DOHH2 (cell line): ENCODE data around the gene ADAR.
A peak's percentile ranks its signal among the peaks of the same experiment; 100 is the strongest.

Experiments
- H3F3A ChIP-seq: fragments of 200-600 bp; sonication (generic), shearing (Covaris generic); 2 replicates; pipeline ENCODE4 v1.6.0; 2016; ENCODE audit warnings: antibody characterized with exemption, mild to moderate bottlenecking; ENCODE audit not compliant: control insufficient read depth, insufficient read depth
- H3K27ac ChIP-seq: fragments of 200-600 bp; sonication (generic); 2 replicates; pipeline ENCODE4 v1.5.1; 2014; ENCODE audit warnings: low read depth, mild to moderate bottlenecking, low read length, moderate library complexity
- H3K27me3 ChIP-seq: fragments of 200-600 bp; sonication (generic); 2 replicates; pipeline ENCODE4 v1.6.1; 2014; ENCODE audit warnings: mild to moderate bottlenecking, low read length, mixed read lengths; ENCODE audit not compliant: control insufficient read depth
- H3K36me3 ChIP-seq: fragments of 200-600 bp; sonication (generic); 2 replicates; pipeline ENCODE4 v1.6.1; 2014; ENCODE audit warnings: mild to moderate bottlenecking, low read length, moderate library complexity, mixed read lengths; ENCODE audit not compliant: control insufficient read depth
- H3K4me1 ChIP-seq: fragments of 200-600 bp; sonication (generic); 2 replicates; pipeline ENCODE4 v1.6.1; 2014; ENCODE audit warnings: mild to moderate bottlenecking, low read length, mixed read lengths; ENCODE audit not compliant: control insufficient read depth
- H3K4me2 ChIP-seq: fragments of 200-600 bp; sonication (generic); 2 replicates; pipeline ENCODE4 v1.6.0; 2014; ENCODE audit warnings: mild to moderate bottlenecking, low read length, moderate library complexity
- H3K4me3 ChIP-seq: fragments of 200-600 bp; sonication (generic); 2 replicates; pipeline ENCODE4 v1.5.1; 2014; ENCODE audit warnings: mild to moderate bottlenecking, low read length, mixed read lengths
- H3K79me2 ChIP-seq: fragments of 200-600 bp; sonication (generic); 2 replicates; pipeline ENCODE4 v1.6.1; 2014; ENCODE audit warnings: mild to moderate bottlenecking, low read length, mixed read lengths; ENCODE audit not compliant: control insufficient read depth
- H3K9me2 ChIP-seq: fragments of 200-600 bp; sonication (generic); replicated peaks from 2 replicates; pipeline ENCODE4 v1.6.1; 2014; ENCODE audit warnings: mild to moderate bottlenecking, low read length, mixed read lengths; ENCODE audit not compliant: control insufficient read depth
- H3K9me3 ChIP-seq: fragments of 200-600 bp; sonication (generic); 2 replicates; pipeline ENCODE4 v1.6.1; 2014; ENCODE audit warnings: antibody characterized with exemption, low read length, mixed read lengths; ENCODE audit not compliant: control insufficient read depth, insufficient read depth
- H4K20me1 ChIP-seq: fragments of 200-600 bp; sonication (generic); 2 replicates; pipeline ENCODE4 v1.6.0; 2014; ENCODE audit warnings: low read depth, mild to moderate bottlenecking, antibody characterized with exemption, low read length, moderate library complexity; ENCODE audit not compliant: control insufficient read depth, insufficient read depth
- CTCF ChIP-seq: fragments of 200-600 bp; sonication (generic); IDR thresholded peaks from one replicate; pipeline ENCODE4 v1.5.1; 2014; ENCODE audit warnings: antibody characterized with exemption, mild to moderate bottlenecking, low read depth, low read length; ENCODE audit not compliant: poor library complexity, severe bottlenecking
- EZH2phosphoT487 ChIP-seq: fragments of 200-600 bp; sonication (generic); IDR thresholded peaks from 2 replicates; pipeline ENCODE4 v1.6.1; 2017; ENCODE audit warnings: borderline replicate concordance, mild to moderate bottlenecking, antibody characterized with exemption, low read length, moderate library complexity, mixed read lengths

The ADAR gene

GRCh38 chr1:154557939-154558719 is 49.9 kb downstream of the ADAR start, which contains the start of gene UBE2Q1:
TSS of gene UBE2Q1 (minus strand) at chr1:154558662. CDS start at chr1:154558553, 109 bp downstream.
- Histone ChIP-seq H4K20me1 (peaks cover 11% of the 10 kb centered on the region; the same call in 1 of the 2 replicates), H3K9me3 (no peaks in the 10 kb centered on the region), H3K27me3 (no peaks in the 10 kb centered on the region), H3K4me1 (peaks cover 25% of the 10 kb centered on the region), H3K79me2 (peaks cover 42% of the 10 kb centered on the region), H3K4me3 (peak within 1 kb of the TSS; percentile 98), H3K9me2 (no peaks in the 10 kb centered on the region), H3F3A (peaks cover 4% of the 10 kb centered on the region; the same call in 1 of the 2 replicates), H3K27ac (peak within 1 kb of the TSS; percentile 76), H3K4me2 (peak within 1 kb of the TSS; percentile 100), H3K36me3 (peaks cover 50% of the 10 kb centered on the region)
- TF ChIP-seq CTCF (no peak), EZH2phosphoT487 (no peak)

DNA sequence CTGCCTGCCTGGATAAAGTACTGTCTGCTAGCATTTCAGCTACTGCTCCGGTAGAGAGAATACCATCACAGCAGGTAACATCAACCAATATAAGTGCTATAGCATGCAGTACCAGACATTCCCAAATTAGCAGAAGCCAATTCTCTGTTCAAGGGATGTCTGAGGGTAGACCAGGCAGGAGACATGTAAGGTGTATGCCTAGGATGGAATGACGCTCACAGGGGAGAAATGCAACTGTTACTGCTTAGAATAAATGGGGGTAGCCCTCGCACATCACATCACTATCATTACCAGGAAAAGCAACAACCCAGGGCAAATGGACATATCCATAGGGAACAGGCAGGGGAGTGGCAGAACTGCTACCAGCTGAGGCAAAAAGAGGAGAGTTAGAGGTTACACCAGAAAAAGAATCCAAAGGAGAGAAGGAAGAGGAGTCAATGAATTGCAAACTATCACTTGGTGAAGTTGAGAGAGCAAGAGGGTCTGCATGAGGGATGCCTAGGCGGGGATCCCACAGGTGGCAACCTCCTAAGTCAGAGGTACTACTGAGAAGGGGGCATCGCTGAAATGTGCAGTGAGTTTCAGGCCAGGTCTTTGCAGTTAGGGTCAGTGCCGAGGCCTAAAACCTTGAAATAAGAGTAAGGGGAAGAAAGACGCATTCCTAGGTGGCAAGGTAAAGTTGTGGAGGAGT is 50.6 kb downstream of the ADAR start:
- TF ChIP-seq CTCF (no peak), EZH2phosphoT487 (no peak)
- H4K20me1 ChIP-seq: peaks cover 11% of the 10 kb centered on the region; the same call in 1 of the 2 replicates
- peaks cover under 1% of the 10 kb centered on the region; the same call in 1 of the 2 replicates for H3F3A ChIP-seq
- H3K9me2 ChIP-seq: no peaks in the 10 kb centered on the region
- H3K4me1 ChIP-seq: peaks cover 25% of the 10 kb centered on the region
- H3K79me2 ChIP-seq: peaks cover 42% of the 10 kb centered on the region
- peaks cover 57% of the 10 kb centered on the region for H3K36me3 ChIP-seq
- no peak overlapping the region for H3K27ac ChIP-seq
- no peaks in the 10 kb centered on the region for H3K9me3 ChIP-seq
- H3K27me3 ChIP-seq: no peaks in the 10 kb centered on the region
- peak overlapping the region; percentile 89 for H3K4me2 ChIP-seq
- peak overlapping the region; percentile 85 for H3K4me3 ChIP-seq

GRCh38 chr1:154556422-154556821 is 51.6 kb downstream of the ADAR start:
- TF ChIP-seq EZH2phosphoT487 (no peak), CTCF (no peak)
- no peaks in the 10 kb centered on the region for H3K9me2 ChIP-seq
- no peaks in the 10 kb centered on the region for H3K27me3 ChIP-seq
- H3K4me3 ChIP-seq: peak overlapping the region; percentile 85
- H3F3A ChIP-seq: no peaks in the 10 kb centered on the region
- H3K27ac ChIP-seq: no peak overlapping the region
- H3K4me1 ChIP-seq: peaks cover 25% of the 10 kb centered on the region
- H3K4me2 ChIP-seq: peak overlapping the region; percentile 89
- H3K9me3 ChIP-seq: no peaks in the 10 kb centered on the region
- peaks cover 67% of the 10 kb centered on the region for H3K36me3 ChIP-seq
- H3K79me2 ChIP-seq: peaks cover 42% of the 10 kb centered on the region
- H4K20me1 ChIP-seq: peaks cover 14% of the 10 kb centered on the region; the same call in 1 of the 2 replicates
